Left colon (tissue), 2 donors: ENCODE data around the gene OR7C2. TPM values are rescaled to one million over a fixed set of nuclear protein-coding genes. Genes with fewer than 3 reads are reported as not detected.

ENCODE experiments used
- ATAC-seq: fragments of 200-7000 bp; cut with Tn5 transposase; one replicate; pipeline ENCODE4 v1.9.1; 2020; ENCODE audit warnings: mild to moderate bottlenecking, moderate library complexity
- DNase-seq, 2 donors: peaks; one replicate each; pipeline ENCODE4 v3.0.0-alpha.2; 2020
- intact Hi-C, 2 donors: fragments of 100-400 bp; cut with DNase I in 1 of 2; cut with micrococcal nuclease in 1 of 2; formaldehyde crosslinking; loops; one replicate each; pipeline versions ENCODE4 v1.11.2 to v1.14.0; 2022; cut with DNase I, micrococcal nuclease
- total RNA-seq, 2 donors: library from RNA; stranded (reverse); fragmentation: NEBNext Ultra II Directional; extraction: Animal tissue kit (Norgen Biotek cat#: 25700); gene quantifications; one replicate each; pipeline ENCODE4 v1.2.1, GENCODE V29; 2021
- donor health status: DM: no; HTN: no; CAD: no.
- donor health status: DM: yes; HTN: yes; CAD: no.

Gene OR7C2
- total RNA-seq, 2 donors from 2014 or later = not detected

- intact Hi-C loops = no loop called here
- DNase-seq = no peak
- no peak for ATAC-seq
Measured at GRCh38 chr19:14977128-14977527, 35.8 kb downstream of the OR7C2 start.

DNA sequence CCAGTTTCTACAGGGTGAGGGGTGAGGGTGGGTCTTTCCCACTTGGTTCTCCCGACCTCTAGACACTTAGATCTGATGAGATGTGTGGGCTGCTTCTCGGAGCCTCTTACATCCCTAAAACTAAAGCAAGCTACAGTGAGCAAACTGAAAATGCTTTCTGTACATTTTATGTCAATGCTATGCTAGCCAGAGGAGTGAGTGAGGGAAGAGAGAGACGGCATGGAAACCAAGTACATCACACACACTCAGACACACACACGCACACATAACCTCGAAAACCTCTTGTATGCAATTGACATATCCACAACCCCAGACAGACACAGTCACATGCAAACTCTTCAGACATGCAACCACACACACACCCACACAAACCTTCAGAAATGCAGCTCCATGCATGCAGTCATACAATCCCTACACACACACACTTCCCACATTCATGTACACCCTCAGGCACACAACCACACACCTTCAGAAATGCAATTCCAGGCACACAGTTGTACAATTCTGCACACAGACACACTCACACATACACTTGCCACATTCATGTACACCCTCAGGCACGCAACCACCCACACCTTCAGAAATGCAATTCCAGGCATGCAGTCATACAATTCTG is 37.0 kb downstream of the OR7C2 start:
- no peak for ATAC-seq
- intact Hi-C loops = no loop called here
- no peak for DNase-seq

GRCh38 chr19:14979476-14980255 is 38.4 kb downstream of the OR7C2 start, which contains the start of gene SLC1A6:
Gene SLC1A6 (minus strand): TSS chr19:14979864. CDS start chr19:14972910, 6,954 bp downstream.
- no peak for DNase-seq
- ATAC-seq = no peak
- intact Hi-C loops = no loop called here

GRCh38 chr19:14985133-14985532 is 43.8 kb downstream of the OR7C2 start:
- intact Hi-C loops = no loop called here
- no peak for DNase-seq
- no peak for ATAC-seq

Other genes starting within 250 kb of the OR7C2 start
- gene ADGRE2, start 162.9 kb upstream of the OR7C2 start, total RNA-seq = 1 to 10 TPM; 1.6 to 4.3 TPM
- not detected for gene OR7A5, start 106.3 kb upstream of the OR7C2 start, total RNA-seq
- not detected for gene OR7C1, start 106.3 kb upstream of the OR7C2 start, total RNA-seq
- not detected for gene OR7A10, start 92.6 kb upstream of the OR7C2 start, total RNA-seq
- gene OR7A17, start 55.4 kb upstream of the OR7C2 start, total RNA-seq = not detected
- gene SLC1A6, start 38.4 kb downstream of the OR7C2 start, total RNA-seq = not detected
- not detected for gene CASP14, start 108.0 kb downstream of the OR7C2 start, total RNA-seq
- gene OR1I1, start 140.7 kb downstream of the OR7C2 start, total RNA-seq = not detected
- gene SYDE1, start 165.9 kb downstream of the OR7C2 start, total RNA-seq = 1 to 10 TPM; 3.6 to 7.5 TPM